H1 (cell line): ENCODE measurements around the gene GLUD1. TPM values are rescaled to one million over a fixed set of nuclear protein-coding genes. Genes with fewer than 3 reads are reported as not detected.

ENCODE experiments used
- CTCF ChIA-PET: fragments of 300-600 bp; sonication (Branson Sonifier 250); formaldehyde crosslinking; loops from one replicate; lab custom pipeline; 2021; ENCODE audit not compliant: partially characterized antibody; lab: Charles Lee
- POLR2A ChIA-PET: fragments of 300-600 bp; sonication (Branson Sonifier 250); formaldehyde crosslinking; loops from one replicate; lab custom pipeline; 2021; ENCODE audit warnings: inconsistent platforms; ENCODE audit not compliant: partially characterized antibody; lab: Charles Lee
- DNase-seq, 2 experiments: peaks; one replicate each; pipeline versions ENCODE4 v3.0.0 to v3.0.0-alpha.2; 2010 to 2022; ENCODE audit warnings: low spot score in 2 of 2, low read depth in 1 of 2, mixed read lengths in 1 of 2
- FAIRE-seq: peaks from 2 replicates; lab custom pipeline; 2011; peaks lifted over from hg19 to GRCh38; lab: Jason Lieb, UNC
- H2AFZ ChIP-seq: 2 replicates; pipeline ENCODE4 v1.8.1; 2012; ENCODE audit warnings: low read length, inconsistent platforms
- H2AK5ac ChIP-seq: 2 replicates; pipeline ENCODE4 v1.6.1; 2013; ENCODE audit warnings: low read depth, low read length
- H2BK120ac ChIP-seq: replicated peaks from 2 replicates; pipeline ENCODE3; 2013; ENCODE audit warnings: low read depth, low read length, inconsistent platforms
- H2BK12ac ChIP-seq: 2 replicates; pipeline ENCODE4 v1.6.1; 2013; ENCODE audit warnings: low read depth, low read length
- H2BK15ac ChIP-seq: 2 replicates; pipeline ENCODE4 v1.6.1; 2013; ENCODE audit warnings: low read length
- H2BK20ac ChIP-seq: 2 replicates; pipeline ENCODE4 v1.6.1; 2013; ENCODE audit warnings: low read length
- H2BK5ac ChIP-seq: 2 replicates; pipeline ENCODE4 v1.6.1; 2013; ENCODE audit warnings: low read depth, low read length
- H3K14ac ChIP-seq: 2 replicates; pipeline ENCODE4 v1.6.1; 2013; ENCODE audit warnings: inconsistent platforms; ENCODE audit not compliant: insufficient read length
- H3K18ac ChIP-seq: 2 replicates; pipeline ENCODE4 v1.6.1; 2013; ENCODE audit warnings: low read length; ENCODE audit errors: extremely low read depth
- H3K23ac ChIP-seq: 2 replicates; pipeline ENCODE4 v1.6.1; 2013; ENCODE audit warnings: inconsistent platforms; ENCODE audit not compliant: insufficient read length
- H3K23me2 ChIP-seq: 2 replicates; pipeline ENCODE4 v1.6.1; 2013; ENCODE audit warnings: low read depth, low read length
- H3K27ac ChIP-seq: 2 replicates; pipeline ENCODE4 v1.6.1; 2011; ENCODE audit warnings: low read depth, low read length, inconsistent platforms
- H3K27me3 ChIP-seq, 4 experiments: replicated peaks in 1 of 4; 1 replicate in 1 of 4; 2 replicates in 3 of 4; pipeline versions ENCODE4 v1.6.1 to v1.8.1; 2011 to 2013; ENCODE audit warnings: low read length in 3 of 4, mild to moderate bottlenecking in 3 of 4, inconsistent platforms in 2 of 4, mixed read lengths in 2 of 4, moderate library complexity in 1 of 4; ENCODE audit not compliant: control insufficient read depth in 3 of 4, insufficient read depth in 3 of 4; ENCODE audit errors: extremely low read depth in 1 of 4
- H3K36me3 ChIP-seq, 4 experiments: 2 replicates each; pipeline versions ENCODE4 v1.6.1 to v1.8.1; 2011 to 2013; ENCODE audit warnings: mild to moderate bottlenecking in 4 of 4, low read length in 3 of 4, moderate library complexity in 2 of 4, control low read depth in 1 of 4, inconsistent platforms in 1 of 4; ENCODE audit not compliant: insufficient read depth in 4 of 4, control insufficient read depth in 2 of 4
- H3K4ac ChIP-seq: replicated peaks from 2 replicates; pipeline ENCODE3; 2013; ENCODE audit warnings: low read length, low read depth, mixed read lengths, inconsistent platforms; ENCODE audit not compliant: insufficient read length
- H3K4me1 ChIP-seq, 4 experiments: replicated peaks in 1 of 4; 1 replicate in 1 of 4; 2 replicates in 3 of 4; pipeline versions ENCODE4 v1.6.1 to v1.8.1; 2011 to 2013; ENCODE audit warnings: low read length in 3 of 4, inconsistent platforms in 2 of 4, mixed read lengths in 1 of 4; ENCODE audit not compliant: insufficient read depth in 4 of 4, control insufficient read depth in 3 of 4
- H3K4me2 ChIP-seq, 2 experiments: 2 replicates each; pipeline versions ENCODE4 v1.6.1 to v1.8.1; 2011 to 2013; ENCODE audit warnings: low read depth in 2 of 2, low read length in 2 of 2, control low read depth in 1 of 2, inconsistent platforms in 1 of 2, mild to moderate bottlenecking in 1 of 2; ENCODE audit not compliant: insufficient read depth in 1 of 2
- H3K4me3 ChIP-seq, 4 experiments: fragments of 200-600, 300-600 bp in 1 of 4; sonication (generic), shearing (Covaris generic), sonication (Bioruptor Twin) in 1 of 4; 2 replicates each; pipeline versions ENCODE4 v1.5.1 to v1.8.1; 2011 to 2016; ENCODE audit warnings: low read length in 4 of 4, low read depth in 3 of 4, control low read depth in 2 of 4, inconsistent platforms in 2 of 4, mild to moderate bottlenecking in 2 of 4, mixed read lengths in 1 of 4, moderate library complexity in 1 of 4; ENCODE audit not compliant: insufficient read depth in 2 of 4; ENCODE audit errors: extremely low read depth in 1 of 4
- H3K56ac ChIP-seq: replicated peaks from 2 replicates; pipeline ENCODE3; 2013; ENCODE audit warnings: low read depth, mild to moderate bottlenecking, mixed read lengths, low read length, inconsistent platforms; ENCODE audit not compliant: insufficient read length
- H3K79me1 ChIP-seq: 2 replicates; pipeline ENCODE4 v1.6.1; 2013; ENCODE audit warnings: low read depth, low read length, control low read depth
- H3K79me2 ChIP-seq, 2 experiments: 2 replicates each; pipeline versions ENCODE4 v1.6.1 to v1.8.1; 2012 to 2013; ENCODE audit warnings: low read length in 2 of 2, mild to moderate bottlenecking in 2 of 2, inconsistent platforms in 1 of 2; ENCODE audit not compliant: insufficient read depth in 2 of 2, control insufficient read depth in 1 of 2
- H3K9ac ChIP-seq, 4 experiments: replicated peaks in 1 of 4; 1 replicate in 1 of 4; 2 replicates in 3 of 4; pipeline versions ENCODE4 v1.6.1 to v1.8.1; 2011 to 2013; ENCODE audit warnings: low read depth in 3 of 4, low read length in 3 of 4, control low read depth in 2 of 4, mild to moderate bottlenecking in 2 of 4, moderate library complexity in 2 of 4, inconsistent platforms in 1 of 4; ENCODE audit errors: extremely low read depth in 1 of 4
- H3K9me3 ChIP-seq, 2 experiments: 2 replicates each; pipeline versions ENCODE4 v1.6.1 to v1.8.1; 2012 to 2013; ENCODE audit warnings: mild to moderate bottlenecking in 2 of 2, moderate library complexity in 2 of 2, control low read depth in 1 of 2, inconsistent platforms in 1 of 2, low read depth in 1 of 2, low read length in 1 of 2, mixed read lengths in 1 of 2; ENCODE audit not compliant: insufficient read depth in 2 of 2
- H4K20me1 ChIP-seq, 2 experiments: replicated peaks in 1 of 2; 2 replicates each; pipeline versions ENCODE3 to v1.8.1; 2011 to 2013; ENCODE audit warnings: inconsistent platforms in 2 of 2, low read length in 2 of 2, mild to moderate bottlenecking in 1 of 2; ENCODE audit not compliant: insufficient read depth in 2 of 2, control insufficient read depth in 1 of 2
- H4K5ac ChIP-seq: 2 replicates; pipeline ENCODE4 v1.6.1; 2013; ENCODE audit warnings: low read length, low read depth, mixed read lengths, inconsistent platforms; ENCODE audit not compliant: insufficient read length
- H4K8ac ChIP-seq: 2 replicates; pipeline ENCODE4 v1.8.0; 2013; ENCODE audit warnings: mild to moderate bottlenecking, moderate library complexity, low read length, inconsistent platforms; ENCODE audit not compliant: insufficient read depth; ENCODE audit errors: extremely low read depth
- H4K91ac ChIP-seq: replicated peaks from 2 replicates; pipeline ENCODE3; 2013; ENCODE audit warnings: low read length, mixed read lengths, inconsistent platforms; ENCODE audit not compliant: insufficient read length
- CTBP2 ChIP-seq: IDR thresholded peaks from 2 replicates; pipeline ENCODE4 v1.7.0; 2011; ENCODE audit warnings: borderline replicate concordance, mild to moderate bottlenecking, moderate library complexity, mixed read lengths, low read length; ENCODE audit not compliant: insufficient read depth, insufficient read length
- SP1 ChIP-seq: IDR thresholded peaks from 2 replicates; pipeline ENCODE4 v1.6.1; 2011; ENCODE audit warnings: low read depth, low read length
- TBP ChIP-seq: IDR thresholded peaks from 2 replicates; pipeline ENCODE4 v1.6.1; 2011; ENCODE audit warnings: low read depth, low read length, improper control_type of control experiment
- TCF12 ChIP-seq: IDR thresholded peaks from 2 replicates; pipeline ENCODE4 v1.6.1; 2011; ENCODE audit warnings: low read depth, mild to moderate bottlenecking, low read length
- WGBS, 2 experiments: shearing (Covaris generic) in 1 of 2; methylation state at CpG; one replicate each; pipeline versions ENCODE4 v1.1.6 to v1.1.7; 2013 to 2015; ENCODE audit warnings: low lambda C conversion rate in 2 of 2, mixed read lengths in 2 of 2, inconsistent platforms in 1 of 2, low coverage in 1 of 2, missing lambda C conversion rate in 1 of 2; ENCODE audit not compliant: insufficient replicate concordance in 2 of 2, insufficient coverage in 1 of 2, insufficient read length in 1 of 2; ENCODE audit errors: extremely low coverage in 1 of 2, missing lambda C conversion rate in 1 of 2; 5-methylcytosine and 5-hydroxymethylcytosine counted together
- polyA plus RNA-seq, 7 experiments: library from polyadenylated mRNA; depleted of rRNA in 3 of 7; stranded (reverse) in 5 of 7; unstranded in 2 of 7; fragments of >200 nt in 5 of 7; fragments of 200-250 nt in 2 of 7; gene quantifications; 1 replicate in 5 of 7; 2 replicates in 1 of 7; 4 replicates in 1 of 7; pipeline versions ENCODE4 v1.2.1 to v1.2.3, GENCODE V29; 2011 to 2013; ENCODE audit warnings: missing spikeins in 2 of 7, mixed read lengths in 2 of 7
- total RNA-seq: library from RNA; stranded (reverse); fragmentation: NEBNext Ultra II Directional; extraction: Animal tissue kit (Norgen Biotek cat#: 25700); gene quantifications from 2 replicates; pipeline ENCODE4 v1.2.1, GENCODE V29; 2021
- TF ChIP-seq, protein P1 (sequence below): IDR thresholded peaks from 2 replicates; pipeline ENCODE4 v1.6.1; 2012; ENCODE audit warnings: inconsistent platforms

The GLUD1 gene
- total and polyA plus RNA-seq, 2 of the 8 experiments (the other 6 are each of a cell fraction or from before 2014, with no cell fraction given), result 41.0 to 96.2 TPM

DNA sequence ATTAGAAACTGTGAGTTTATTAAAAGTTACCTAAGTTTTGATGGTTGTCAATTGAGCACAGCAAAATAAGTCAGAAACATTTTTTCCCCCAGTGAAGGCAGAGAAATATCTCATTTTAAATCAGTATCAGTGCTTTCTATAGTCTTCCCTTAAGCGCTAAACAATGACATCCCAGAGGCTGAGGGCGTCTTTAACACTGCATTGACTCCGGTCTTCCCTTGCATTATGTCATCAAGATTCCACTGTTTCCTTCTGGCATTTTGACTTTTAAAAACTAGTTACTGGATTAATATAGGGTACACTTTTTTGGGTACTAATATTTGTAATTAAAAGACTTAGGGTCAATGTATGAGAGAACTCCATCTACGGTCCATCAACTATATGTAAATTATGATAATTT is 3.9 kb downstream of the GLUD1 start:
- Histone ChIP-seq H3K18ac (no peak overlapping the region), H3K79me1 (peaks cover 4% of the 10 kb centered on the region; the same call in 1 of the 2 replicates), H4K8ac (no peak overlapping the region), H3K56ac (no peak overlapping the region), H2AFZ (no peak overlapping the region), H3K4me1 (peaks cover 0 to 5% (median 1%) of the 10 kb centered on the region in 4 experiments; a peak in 2 of 7 replicates), H3K36me3 (peaks cover 0 to 7% (median 0%) of the 10 kb centered on the region in 4 experiments; a peak in 1 of 8 replicates), H3K9me3 (no peaks in the 10 kb centered on the region), H3K27ac (no peak overlapping the region), H4K5ac (no peak overlapping the region), H2BK15ac (no peak overlapping the region), H2BK5ac (no peak overlapping the region), H3K79me2 (peaks cover 5 to 70% of the 10 kb centered on the region in 2 experiments; a peak in 2 of 4 replicates), H2BK20ac (no peak overlapping the region), H3K23me2 (peaks cover 9% of the 10 kb centered on the region; the same call in 1 of the 2 replicates), H3K14ac (no peak overlapping the region), H2BK12ac (no peak overlapping the region), H2AK5ac (no peak overlapping the region), H3K4me3 (no peak overlapping the region), H4K20me1 (peaks cover 2 to 4% of the 10 kb centered on the region in 2 experiments), H3K9ac (no peak overlapping the region), H2BK120ac (no peak overlapping the region), H3K27me3 (no peaks in the 10 kb centered on the region), H3K4me2 (no peak overlapping the region), H4K91ac (no peak overlapping the region), H3K23ac (no peak overlapping the region), H3K4ac (no peak overlapping the region)
- 86% methylated on average over 4 of the region's 4 CpGs; no CpG with 5 or more reads in 1 of the 2 experiments for WGBS, 2 experiments
- POLR2A ChIA-PET, result no interaction called here
- no peak for FAIRE-seq
- no peak for DNase-seq
- CTCF ChIA-PET, result no interaction called here
- no peak for TF ChIP-seq TBP
- no peak for TF ChIP-seq TCF12
- TF ChIP-seq, protein P1, sequence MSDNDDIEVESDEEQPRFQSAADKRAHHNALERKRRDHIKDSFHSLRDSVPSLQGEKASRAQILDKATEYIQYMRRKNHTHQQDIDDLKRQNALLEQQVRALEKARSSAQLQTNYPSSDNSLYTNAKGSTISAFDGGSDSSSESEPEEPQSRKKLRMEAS, result no peak
- TF ChIP-seq SP1, result no peak
- TF ChIP-seq CTBP2, result no peak
